AG10803 (cell line): Measurements from ENCODE around the gene FYB1.
A peak's percentile ranks its signal among the peaks of the same experiment; 100 is the strongest.

Experiments
- DNase-seq: peaks from one replicate; pipeline ENCODE4 v3.0.0; 2010; ENCODE audit warnings: low read depth
- H3K4me3 ChIP-seq: 2 replicates; pipeline ENCODE4 v1.5.1; 2011; ENCODE audit warnings: mild to moderate bottlenecking, low read length, control low read depth
- CTCF ChIP-seq: conservative IDR thresholded peaks from 2 replicates; pipeline ENCODE4 v1.5.1; 2011; ENCODE audit warnings: mild to moderate bottlenecking, low read length, control low read depth, inconsistent platforms

FYB1 gene

GRCh38 chr5:39143151-39143860 is 76.1 kb downstream of the FYB1 start:
- peak; percentile 2 for DNase-seq
- no peak for TF ChIP-seq CTCF
- H3K4me3 ChIP-seq: no peak overlapping the region

- no peak overlapping the region for H3K4me3 ChIP-seq
- no peak for DNase-seq
- no peak for TF ChIP-seq CTCF
Measured at GRCh38 chr5:39140558-39141168, 78.7 kb downstream of the FYB1 start.

- peak; percentile 59 for DNase-seq
- H3K4me3 ChIP-seq: no peak overlapping the region
- TF ChIP-seq CTCF: no peak
Measured at GRCh38 chr5:39138892-39139291, 80.5 kb downstream of the FYB1 start.

- TF ChIP-seq CTCF: no peak; the same call in 1 of the 2 replicates
- no peak overlapping the region for H3K4me3 ChIP-seq
- no peak for DNase-seq
Measured at GRCh38 chr5:39137819-39138451, 81.4 kb downstream of the FYB1 start.

- DNase-seq: no peak
- no peak overlapping the region for H3K4me3 ChIP-seq
- no peak for TF ChIP-seq CTCF
Measured at GRCh38 chr5:39137391-39137790, 82.0 kb downstream of the FYB1 start.

- DNase-seq: no peak
- no peak for TF ChIP-seq CTCF
- no peak overlapping the region for H3K4me3 ChIP-seq
Measured at GRCh38 chr5:39132792-39133191, 86.6 kb downstream of the FYB1 start.

- DNase-seq: no peak
- no peak overlapping the region for H3K4me3 ChIP-seq
- no peak for TF ChIP-seq CTCF
Measured at GRCh38 chr5:39132128-39132447, 87.3 kb downstream of the FYB1 start.
